Common myeloid progenitor, CD34-positive (primary cell): Measurements from ENCODE around the gene PAWR.
A peak's percentile ranks its signal among the peaks of the same experiment; 100 is the strongest.

Source experiments
- CTCF ChIA-PET: fragments of 350-600 bp; sonication (Branson Sonifier 250); formaldehyde crosslinking; loops from one replicate; lab custom pipeline; 2021; ENCODE audit warnings: antibody characterized with exemption; lab: Charles Lee
- POLR2A ChIA-PET: fragments of 350-600 bp; sonication (Branson Sonifier 250); formaldehyde crosslinking; loops from one replicate; lab custom pipeline; 2021; ENCODE audit warnings: antibody characterized with exemption; lab: Charles Lee
- DNase-seq, 3 donors: peaks; one replicate each; pipeline versions ENCODE4 v3.0.0 to v3.0.0-alpha.2; 2013
- H3K27ac ChIP-seq, 2 experiments: 1 replicate in 1 of 2; 2 replicates in 1 of 2; pipeline ENCODE4 v1.7.0; 2013; ENCODE audit warnings: inconsistent platforms in 2 of 2, low read length in 2 of 2, mild to moderate bottlenecking in 2 of 2, low read depth in 1 of 2, moderate library complexity in 1 of 2; ENCODE audit not compliant: severe bottlenecking in 2 of 2, insufficient read depth in 1 of 2, poor library complexity in 1 of 2
- H3K27me3 ChIP-seq, 5 experiments: replicated peaks in 2 of 5; 1 replicate in 3 of 5; 2 replicates in 2 of 5; pipeline versions ENCODE4 v1.6.1 to v1.7.0; 2013; ENCODE audit warnings: low read length in 4 of 5, mild to moderate bottlenecking in 2 of 5, moderate library complexity in 2 of 5, inconsistent platforms in 1 of 5; ENCODE audit not compliant: insufficient read depth in 5 of 5, control insufficient read depth in 4 of 5
- H3K36me3 ChIP-seq, 4 experiments: 1 replicate in 2 of 4; 2 replicates in 2 of 4; pipeline versions ENCODE4 v1.6.1 to v1.7.0; 2013; ENCODE audit warnings: low read length in 3 of 4, control low read depth in 1 of 4, mild to moderate bottlenecking in 1 of 4; ENCODE audit not compliant: control insufficient read depth in 4 of 4, insufficient read depth in 4 of 4
- H3K4me1 ChIP-seq, 4 experiments: 1 replicate in 3 of 4; 2 replicates in 1 of 4; pipeline versions ENCODE4 v1.6.1 to v1.7.1; 2013; ENCODE audit warnings: low read length in 3 of 4, mild to moderate bottlenecking in 3 of 4, control low read depth in 1 of 4, inconsistent platforms in 1 of 4, moderate library complexity in 1 of 4; ENCODE audit not compliant: control insufficient read depth in 4 of 4, insufficient read depth in 4 of 4; ENCODE audit errors: control extremely low read depth in 1 of 4
- H3K4me3 ChIP-seq, 7 experiments: 1 replicate in 4 of 7; 2 replicates in 3 of 7; pipeline versions ENCODE4 v1.5.1 to v1.7.0; 2013; ENCODE audit warnings: mild to moderate bottlenecking in 7 of 7, low read length in 6 of 7, moderate library complexity in 6 of 7, inconsistent platforms in 2 of 7, low read depth in 2 of 7, control low read depth in 1 of 7; ENCODE audit not compliant: insufficient read depth in 4 of 7, control insufficient read depth in 1 of 7; ENCODE audit errors: extremely low read depth in 1 of 7
- H3K9me3 ChIP-seq, 5 experiments: 1 replicate in 4 of 5; 2 replicates in 1 of 5; pipeline versions ENCODE4 v1.6.1 to v1.7.1; 2013; ENCODE audit warnings: low read length in 4 of 5, mild to moderate bottlenecking in 2 of 5, inconsistent platforms in 1 of 5, low read depth in 1 of 5, moderate library complexity in 1 of 5; ENCODE audit not compliant: control insufficient read depth in 4 of 5, insufficient read depth in 2 of 5; ENCODE audit errors: control extremely low read depth in 1 of 5
- WGBS: methylation state at CpG from one replicate; pipeline ENCODE4 v1.1.5; 2013; ENCODE audit not compliant: insufficient coverage; 5-methylcytosine and 5-hydroxymethylcytosine counted together

PAWR gene

DNA sequence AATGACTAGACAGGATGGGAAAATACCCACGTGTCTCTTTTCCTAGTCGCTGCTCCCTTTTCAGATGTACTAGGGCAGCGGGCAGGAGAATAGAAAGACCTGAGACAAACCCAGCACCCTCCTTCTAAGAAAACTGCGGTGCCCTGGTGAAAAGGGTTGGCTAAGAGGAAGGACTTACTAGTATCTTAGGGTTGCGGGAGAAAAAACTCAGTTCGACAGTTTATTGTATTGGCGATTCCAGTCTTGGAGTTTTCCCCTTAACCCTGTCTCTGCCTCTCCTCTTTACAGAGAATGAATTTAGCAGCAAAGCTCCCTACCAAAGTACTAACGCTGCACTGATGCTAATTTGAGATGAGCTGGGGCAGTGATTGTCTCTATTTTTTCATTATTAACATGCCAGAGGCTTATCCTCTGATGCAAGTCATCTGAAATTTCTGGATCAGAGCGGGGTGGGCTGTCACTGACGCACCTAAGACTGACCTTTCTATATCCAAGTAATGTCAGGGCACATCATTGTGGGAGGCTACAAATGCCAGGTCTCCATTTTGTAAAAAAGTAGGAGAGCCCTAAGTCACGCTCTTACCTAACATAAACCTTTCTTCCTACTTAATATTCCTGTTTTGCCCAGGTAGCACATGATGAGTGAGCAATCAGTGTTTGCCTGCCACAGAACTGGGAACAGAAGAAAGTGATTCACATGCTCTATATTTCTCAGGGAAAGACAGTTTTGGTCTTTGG, 916 bp upstream of the PAWR start:
- 30% methylated on average over 7 of the region's 11 CpGs for WGBS
- Histone ChIP-seq H3K4me1 (peaks cover 6 to 32% (median 16%) of the 10 kb centered on the region in 4 experiments), H3K4me3 (peak overlapping the region in 6 of 7 experiments; percentile 77 to 92 (median 88)), H3K9me3 (no peaks in the 10 kb centered on the region), H3K36me3 (no peaks in the 10 kb centered on the region), H3K27ac (no peak overlapping the region), H3K27me3 (peaks cover 0 to 5% (median 0%) of the 10 kb centered on the region in 5 experiments)
- POLR2A ChIA-PET: no interaction called here
- CTCF ChIA-PET: no interaction called here
- DNase-seq: peak in 1 of 3 donors; percentile 15

GRCh38 chr12:79690142-79690637, 574 bp downstream of the PAWR start:
- Histone ChIP-seq H3K4me1 (peaks cover 6 to 35% (median 17%) of the 10 kb centered on the region in 4 experiments), H3K4me3 (peak overlapping the region; percentile 61 to 92 (median 86)), H3K9me3 (no peaks in the 10 kb centered on the region), H3K36me3 (no peaks in the 10 kb centered on the region), H3K27me3 (peaks cover 0 to 5% (median 0%) of the 10 kb centered on the region in 5 experiments), H3K27ac (peak overlapping the region; percentile 56 to 78)
- ChIA-PET POLR2A (no interaction called here), CTCF (interaction anchor here (0.8 to 2.1 kb wide), 8 partner anchors 12 to 497 kb away, joined by 3 to 8 read pairs (median 4); no protein-coding TSS in a partner anchor)
- DNase-seq: peak in 2 of 3 donors; percentile 55 to 69
- WGBS: 0% methylated on average over 28 of the region's 45 CpGs

DNA sequence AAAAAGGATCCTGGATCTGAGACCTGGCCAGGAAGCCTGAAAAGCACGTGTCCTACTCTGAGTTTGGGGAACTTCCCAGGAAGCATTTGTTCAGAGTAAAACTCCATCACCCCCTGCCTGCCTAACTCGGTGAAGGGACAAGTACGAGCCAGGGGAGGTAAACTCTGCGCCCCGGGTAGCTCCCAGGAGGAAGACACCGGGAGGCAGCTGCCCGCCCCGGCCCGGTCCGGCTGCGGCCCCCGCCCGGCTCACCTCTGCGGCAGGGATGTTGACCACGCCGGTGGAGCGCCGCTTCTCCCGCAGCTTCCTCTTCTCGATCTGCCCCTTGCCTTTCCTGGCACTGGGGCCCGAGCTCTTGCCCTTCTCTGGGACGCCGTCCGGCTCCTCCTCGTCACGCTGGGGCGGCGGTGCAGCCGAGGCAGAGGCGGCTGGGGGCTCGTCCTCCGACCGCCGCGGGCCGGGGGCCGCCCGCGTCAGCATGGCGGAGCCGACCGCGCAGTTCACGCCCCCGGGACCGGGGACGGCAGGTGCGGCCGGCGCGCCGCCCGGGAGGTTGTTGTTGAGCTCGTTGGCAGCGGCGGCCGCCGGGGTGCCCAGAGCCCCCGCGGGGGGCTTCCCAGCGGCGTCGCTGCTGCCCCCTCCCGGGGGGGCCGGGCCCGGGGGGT, 1.2 kb downstream of the PAWR start:
- H3K9me3 ChIP-seq: no peaks in the 10 kb centered on the region
- ChIA-PET POLR2A (no interaction called here), CTCF (interaction anchor here (0.8 to 2.1 kb wide), 9 partner anchors 10 to 497 kb away, joined by 3 to 8 read pairs (median 5); no protein-coding TSS in a partner anchor)
- WGBS: 0% methylated on average over 63 of the region's 66 CpGs
- H3K4me3 ChIP-seq: peak overlapping the region; percentile 61 to 92 (median 86)
- H3K27ac ChIP-seq: peak overlapping the region; percentile 56 to 78
- peaks cover 0 to 5% (median 0%) of the 10 kb centered on the region in 5 experiments for H3K27me3 ChIP-seq
- H3K36me3 ChIP-seq: no peaks in the 10 kb centered on the region
- peak; percentile 41 to 80 (median 75) for DNase-seq
- H3K4me1 ChIP-seq: peaks cover 6 to 35% (median 17%) of the 10 kb centered on the region in 4 experiments

- H3K4me1 ChIP-seq: peaks cover 6 to 35% (median 17%) of the 10 kb centered on the region in 4 experiments
- H3K27ac ChIP-seq: peak overlapping the region; percentile 56 to 78
- ChIA-PET POLR2A (no interaction called here), CTCF (interaction anchor here (0.9 to 2.1 kb wide), 10 partner anchors 9 to 139 kb away, joined by 3 to 8 read pairs (median 4); no protein-coding TSS in a partner anchor)
- 0% methylated on average over 3 of the region's 6 CpGs for WGBS
- H3K4me3 ChIP-seq: peak overlapping the region; percentile 61 to 92 (median 86)
- no peaks in the 10 kb centered on the region for H3K9me3 ChIP-seq
- H3K27me3 ChIP-seq: peaks cover 0 to 5% (median 0%) of the 10 kb centered on the region in 5 experiments
- H3K36me3 ChIP-seq: no peaks in the 10 kb centered on the region
- no peak for DNase-seq
Observed at GRCh38 chr12:79689061-79689476, 1.7 kb downstream of the PAWR start.

DNA sequence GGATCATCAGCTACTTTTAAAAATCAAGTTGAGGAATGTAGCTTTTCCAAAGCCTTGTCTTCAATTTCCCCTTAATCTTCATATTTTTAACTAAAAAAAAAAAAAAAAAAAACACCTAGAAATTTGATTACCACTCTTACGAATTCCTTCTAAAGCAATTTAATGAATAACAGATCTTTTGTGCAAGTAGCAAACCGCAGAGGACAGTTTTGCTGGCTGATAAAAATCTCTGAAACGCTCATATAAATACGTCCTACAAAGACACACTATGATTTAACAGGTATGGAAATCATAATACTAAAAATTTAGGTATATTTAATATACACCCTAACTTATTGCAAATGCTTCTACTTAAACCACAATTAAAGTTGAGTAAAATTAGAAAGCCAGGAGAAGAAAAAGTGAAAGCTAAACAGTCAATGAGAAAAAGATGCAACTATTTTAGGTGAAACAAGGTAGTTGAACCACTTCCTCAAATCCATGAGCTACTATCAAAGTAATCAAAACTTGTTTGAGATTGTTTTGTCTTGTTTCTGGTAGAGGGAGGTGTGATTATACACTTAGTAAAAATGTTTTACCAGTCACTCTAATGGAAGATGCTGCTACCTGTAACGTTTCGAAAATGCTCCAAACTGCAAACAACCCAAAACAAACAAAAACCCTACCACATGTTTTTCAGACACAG, 2.2 kb downstream of the PAWR start:
- H3K36me3 ChIP-seq: no peaks in the 10 kb centered on the region
- peaks cover 6 to 35% (median 17%) of the 10 kb centered on the region in 4 experiments for H3K4me1 ChIP-seq
- H3K9me3 ChIP-seq: no peaks in the 10 kb centered on the region
- H3K4me3 ChIP-seq: peak overlapping the region in 6 of 7 experiments; percentile 77 to 92 (median 88)
- H3K27me3 ChIP-seq: peaks cover 0 to 5% (median 0%) of the 10 kb centered on the region in 5 experiments
- no CpG with 5 or more reads among the region's 6 CpGs for WGBS
- ChIA-PET POLR2A (interaction anchor here (0.7 kb wide), 1 partner anchor 80 kb away, joined by 5 read pairs; no protein-coding TSS in a partner anchor), CTCF (interaction anchor here (0.9 to 1.9 kb wide), 7 partner anchors 9 to 138 kb away, joined by 3 to 7 read pairs (median 3); no protein-coding TSS in a partner anchor)
- peak; percentile 13 to 71 (median 55) for DNase-seq
- H3K27ac ChIP-seq: peak overlapping the region; percentile 56 to 78

DNA sequence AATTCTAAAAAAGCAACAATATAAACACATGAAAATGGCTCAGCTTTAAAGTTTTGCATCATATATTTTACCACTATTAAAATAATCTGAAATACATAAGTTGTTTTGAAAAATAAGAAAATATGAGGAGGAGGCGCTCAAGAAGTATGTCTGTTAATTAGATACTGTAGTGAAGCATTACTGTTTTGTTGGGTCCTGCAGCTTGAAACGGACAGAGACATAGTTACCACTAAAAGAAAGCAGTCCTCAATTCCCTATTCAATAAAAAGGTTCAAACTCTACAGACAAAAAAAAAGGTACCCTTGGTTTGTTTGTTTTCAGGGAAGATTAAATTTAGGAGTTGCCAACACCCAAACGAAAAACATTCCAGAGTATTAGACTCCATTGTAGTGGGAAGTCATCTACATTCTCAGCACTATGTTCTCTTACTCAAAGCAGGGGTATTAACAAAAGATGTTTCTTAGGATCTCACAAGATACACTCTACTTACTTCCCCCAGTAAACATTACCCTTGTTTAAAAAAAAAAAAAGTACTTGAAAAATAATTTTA, 3.0 kb downstream of the PAWR start:
- no peak for DNase-seq
- Histone ChIP-seq H3K27me3 (peaks cover 0 to 4% (median 0%) of the 10 kb centered on the region in 5 experiments), H3K4me1 (peaks cover 6 to 35% (median 17%) of the 10 kb centered on the region in 4 experiments), H3K9me3 (no peaks in the 10 kb centered on the region), H3K36me3 (no peaks in the 10 kb centered on the region), H3K27ac (peak overlapping the region in 1 of 2 experiments; percentile 78), H3K4me3 (peak overlapping the region in 6 of 7 experiments; percentile 15 to 92 (median 86))
- WGBS: no CpG with 5 or more reads among the region's 3 CpGs
- CTCF ChIA-PET: interaction anchor here (1.5 kb wide), 1 partner anchor 8 kb away, joined by 7 read pairs; no protein-coding TSS in a partner anchor
- POLR2A ChIA-PET: interaction anchor here (0.7 kb wide), 1 partner anchor 81 kb away, joined by 5 read pairs; no protein-coding TSS in a partner anchor
